Mucosa of descending colon (tissue), 3 donors: ENCODE measurements around the gene MRTFB. TPM values are rescaled to one million over a fixed set of nuclear protein-coding genes. Genes with fewer than 3 reads are reported as not detected.
"Not testable (repeated sequence)": the region's sequence is repeated elsewhere in the genome, so short reads cannot be mapped to it uniquely, and the experiment has no call there.

ENCODE experiments used
- ATAC-seq: fragments of 200-7000 bp; cut with Tn5 transposase; one replicate; pipeline ENCODE4 v1.9.1; 2020; ENCODE audit warnings: mild to moderate bottlenecking, moderate library complexity
- DNase-seq, 3 donors: peaks; one replicate each; pipeline ENCODE4 v3.0.0-alpha.2; 2020
- H3K36me3 ChIP-seq: fragments of 200-600 bp; one replicate; pipeline ENCODE4 v1.8.0; 2021; ENCODE audit warnings: low read depth, mild to moderate bottlenecking
- H3K4me1 ChIP-seq: fragments of 200-600 bp; one replicate; pipeline ENCODE4 v1.8.0; 2021; ENCODE audit warnings: low read depth, mild to moderate bottlenecking
- H3K4me3 ChIP-seq: fragments of 200-600 bp; one replicate; pipeline ENCODE4 v1.8.0; 2021; ENCODE audit warnings: mild to moderate bottlenecking
- H3K9me3 ChIP-seq: fragments of 200-600 bp; one replicate; pipeline ENCODE4 v1.8.0; 2021; ENCODE audit warnings: mild to moderate bottlenecking
- CTCF ChIP-seq: fragments of 200-600 bp; IDR thresholded peaks from one replicate; pipeline ENCODE4 v1.8.0; 2022; ENCODE audit warnings: antibody characterized with exemption, mild to moderate bottlenecking
- intact Hi-C, 2 donors: fragments of 100-400 bp; cut with DNase I in 1 of 2; cut with micrococcal nuclease in 1 of 2; formaldehyde crosslinking; loops; one replicate each; pipeline versions ENCODE4 v1.11.0 to v1.11.1; 2022; cut with DNase I, micrococcal nuclease
- long read RNA-seq, 2 donors: library from polyadenylated mRNA; unstranded; transcript quantifications; one replicate each; pipeline ENCODE4 v2.0.0, GENCODE V29; 2019 to 2021
- total RNA-seq, 3 donors: library from RNA; stranded (reverse); fragmentation: NEBNext Ultra II Directional in 2 of 3; extraction: Animal tissue kit (Norgen Biotek cat#: 25700) in 2 of 3; gene quantifications; one replicate each; pipeline versions ENCODE4 v1.2.1 to v1.2.4, GENCODE V29; 2021 to 2023
- donor health status: DM: no; HTN: no; CAD: no; lungs with moderate emphysema.
- donor health status: DM: no; HTN: no; CAD: no.
- donor health status: DM: no; HTN: yes; CAD: no.

The MRTFB gene
- 10 to 100 TPM; 40.0 to 49.9 (median 40.0) TPM for total RNA-seq
- long read RNA-seq, donor 1, partial matches to known transcripts = 4 of 6 reads
- long read RNA-seq, donor 1, other reads (novel, unspliced or antisense) = 2 of 6 reads
- long read RNA-seq, donor 2, partial matches to known transcripts = 1 of 6 reads
- long read RNA-seq, donor 2, other reads (novel, unspliced or antisense) = 3 of 6 reads

GRCh38 chr16:14070877-14071575 is at the start of gene MRTFB:
Gene MRTFB (plus strand): TSS chr16:14071319. CDS start chr16:14140607, 69,288 bp downstream.
- H3K4me3 ChIP-seq = peak within 1 kb of the TSS; percentile 77
- H3K9me3 ChIP-seq = no peaks in the 10 kb centered on the region
- no peak for TF ChIP-seq CTCF
- intact Hi-C loops = no loop called here
- peak; percentile 93 for ATAC-seq
- peak; percentile 84 to 90 (median 87) for DNase-seq
- no peaks in the 10 kb centered on the region for H3K4me1 ChIP-seq
- H3K36me3 ChIP-seq = no peaks in the 10 kb centered on the region

- H3K36me3 ChIP-seq, H3K4me3 ChIP-seq, DNase-seq, ATAC-seq, H3K4me1 ChIP-seq, H3K9me3 ChIP-seq, intact Hi-C loops: not testable (repeated sequence)
Measured at GRCh38 chr16:14023526-14023925, 47.6 kb upstream of the MRTFB start.

GRCh38 chr16:14024283-14024682 is 46.8 kb upstream of the MRTFB start:
- intact Hi-C loops = no loop called here
- DNase-seq (no peak), ATAC-seq (no peak)
- H3K4me1 ChIP-seq = no peaks in the 10 kb centered on the region
- H3K36me3 ChIP-seq = no peaks in the 10 kb centered on the region
- no peak for TF ChIP-seq CTCF
- H3K9me3 ChIP-seq = no peaks in the 10 kb centered on the region
- H3K4me3 ChIP-seq = no peak overlapping the region

- no peak for TF ChIP-seq CTCF
- intact Hi-C loops = no loop called here
- no peak overlapping the region for H3K4me3 ChIP-seq
Measured at GRCh38 chr16:14026572-14027285, 44.4 kb upstream of the MRTFB start.

GRCh38 chr16:14028202-14028601 is 42.9 kb upstream of the MRTFB start:
- no peaks in the 10 kb centered on the region for H3K4me1 ChIP-seq
- intact Hi-C loops = no loop called here
- TF ChIP-seq CTCF = no peak
- ATAC-seq = no peak
- no peak overlapping the region for H3K4me3 ChIP-seq
- no peak for DNase-seq
- no peaks in the 10 kb centered on the region for H3K9me3 ChIP-seq
- H3K36me3 ChIP-seq = no peaks in the 10 kb centered on the region

More at GRCh38 chr16:14026572-14027285, 44.4 kb upstream of the MRTFB start:
- Histone ChIP-seq H3K36me3 (no peaks in the 10 kb centered on the region), H3K4me1 (no peaks in the 10 kb centered on the region), H3K9me3 (no peaks in the 10 kb centered on the region)
- ATAC-seq (no peak), DNase-seq (no peak)

- ATAC-seq (no peak), DNase-seq (no peak)
- H3K9me3 ChIP-seq = no peaks in the 10 kb centered on the region
- no peaks in the 10 kb centered on the region for H3K4me1 ChIP-seq
- H3K36me3 ChIP-seq = no peaks in the 10 kb centered on the region
- intact Hi-C loops = no loop called here
- TF ChIP-seq CTCF = no peak
- H3K4me3 ChIP-seq = no peak overlapping the region
Measured at GRCh38 chr16:14029658-14030057, 41.5 kb upstream of the MRTFB start.
